A549 (cell line): ENCODE measurements around the gene SMYD4. TPM values are rescaled to one million over a fixed set of nuclear protein-coding genes. Genes with fewer than 3 reads are reported as not detected.

ENCODE experiments used
- ATAC-seq, 2 experiments: fragments of 200-7000 bp in 1 of 2; fragments of >200 bp in 1 of 2; cut with Nextera tagmentation in 1 of 2; cut with Tn5 transposase in 1 of 2; 3 replicates each; pipeline versions ENCODE4 v1.8.0 to v1.9.1; 2018 to 2020; ENCODE audit warnings: mild to moderate bottlenecking in 1 of 2, moderate library complexity in 1 of 2
- CTCF ChIA-PET: fragments of 300-600 bp; sonication (Branson Sonifier 250); formaldehyde crosslinking; extraction: SDS; loops from one replicate; lab custom pipeline; 2021; ENCODE audit warnings: antibody characterized with exemption, inconsistent platforms; lab: Yijun Ruan, JAX
- POLR2A ChIA-PET: fragments of 350-600 bp; formaldehyde crosslinking; extraction: SDS; loops from one replicate; lab custom pipeline; 2021; ENCODE audit warnings: antibody characterized with exemption, inconsistent platforms; lab: Yijun Ruan, JAX
- DNase-seq, 2 experiments: peaks; one replicate each; pipeline versions ENCODE4 v3.0.0 to v3.0.0-alpha.2; 2011 to 2016; ENCODE audit warnings: low read depth in 1 of 2, low spot score in 1 of 2
- FAIRE-seq: peaks from 2 replicates; lab custom pipeline; 2011; peaks lifted over from hg19 to GRCh38; lab: Jason Lieb, UNC
- H3K27ac ChIP-seq, 2 experiments: fragments of >200 bp; sonication (Bioruptor Twin); formaldehyde crosslinking; 3 replicates each; pipeline ENCODE4 v1.5.1; 2016 to 2017
- H3K4me1 ChIP-seq: fragments of >200 bp; sonication (Bioruptor Twin); formaldehyde crosslinking; 3 replicates; pipeline ENCODE4 v1.6.1; 2016
- H3K4me2 ChIP-seq: fragments of >200 bp; sonication (Bioruptor Twin); formaldehyde crosslinking; 3 replicates; pipeline ENCODE4 v1.6.1; 2016
- H3K4me3 ChIP-seq: fragments of >200 bp; sonication (Bioruptor Twin); formaldehyde crosslinking; 3 replicates; pipeline ENCODE4 v1.5.1; 2016
- H3K9me3 ChIP-seq: fragments of >200 bp; sonication (Bioruptor Twin); formaldehyde crosslinking; 3 replicates; pipeline ENCODE4 v1.6.1; 2016
- ATOH8 ChIP-seq: fragments of 250-450 bp; sonication (Bioruptor Pico); IDR thresholded peaks from 2 replicates; pipeline ENCODE4 v1.5.0; 2020; ENCODE audit warnings: low read depth, mild to moderate bottlenecking, moderate library complexity
- BHLHE40 ChIP-seq: IDR thresholded peaks from 2 replicates; pipeline ENCODE4 v1.6.1; 2012; ENCODE audit warnings: low read depth, low read length, inconsistent platforms
- CBX2 ChIP-seq: fragments of 200-600 bp; sonication (generic); IDR thresholded peaks from 2 replicates; pipeline ENCODE4 v1.6.1; 2016; ENCODE audit warnings: low read depth, mild to moderate bottlenecking, borderline replicate concordance
- CEBPB ChIP-seq, 2 experiments: fragments of >200 bp in 1 of 2; sonication (Bioruptor Twin) in 1 of 2; formaldehyde crosslinking in 1 of 2; IDR thresholded peaks; 2 replicates each; pipeline ENCODE4 v1.6.1; 2012 to 2016
- EP300 ChIP-seq, 2 experiments: fragments of >200 bp; sonication (Bioruptor Twin); formaldehyde crosslinking; IDR thresholded peaks; 2 replicates in 1 of 2; 3 replicates in 1 of 2; pipeline ENCODE4 v1.6.1; 2016 to 2017
- FOSL2 ChIP-seq, 2 experiments: fragments of 450-650 bp in 1 of 2; fragments of >200 bp in 1 of 2; sonication (Bioruptor Twin) in 1 of 2; formaldehyde crosslinking; IDR thresholded peaks; 2 replicates each; pipeline versions ENCODE4 v1.5.0 to v1.6.1; 2016 to 2020; ENCODE audit warnings: mild to moderate bottlenecking in 1 of 2, moderate library complexity in 1 of 2
- HES2 ChIP-seq: fragments of >200 bp; sonication (Bioruptor Twin); formaldehyde crosslinking; IDR thresholded peaks from 2 replicates; pipeline ENCODE4 v1.6.1; 2016
- HOXA7 ChIP-seq: fragments of 250-450 bp; sonication (Bioruptor Pico); IDR thresholded peaks from 2 replicates; pipeline ENCODE4 v1.5.0; 2020; ENCODE audit warnings: mild to moderate bottlenecking, moderate library complexity
- HOXB5 ChIP-seq: fragments of 250-450 bp; sonication (Bioruptor Pico); IDR thresholded peaks from 2 replicates; pipeline ENCODE4 v1.5.0; 2020; ENCODE audit warnings: mild to moderate bottlenecking, moderate library complexity
- JUN ChIP-seq, 2 experiments: fragments of >200 bp; sonication (Bioruptor Twin); formaldehyde crosslinking; IDR thresholded peaks; 2 replicates in 1 of 2; 3 replicates in 1 of 2; pipeline ENCODE4 v1.6.1; 2016 to 2017
- KDM1A ChIP-seq: fragments of 200-600 bp; sonication (generic); IDR thresholded peaks from 2 replicates; pipeline ENCODE4 v1.6.1; 2016; ENCODE audit warnings: low read depth, mild to moderate bottlenecking
- MAFK ChIP-seq: fragments of 450-650 bp; IDR thresholded peaks from 2 replicates; pipeline ENCODE4 v1.6.1; 2014; ENCODE audit not compliant: partially characterized antibody
- MAX ChIP-seq: IDR thresholded peaks from 2 replicates; pipeline ENCODE4 v1.6.1; 2012
- MAZ ChIP-seq: fragments of 150-350 bp; IDR thresholded peaks from 2 replicates; pipeline ENCODE4 v1.6.1; 2014; ENCODE audit warnings: antibody characterized with exemption, low read depth, low read length, borderline replicate concordance
- MYC ChIP-seq: IDR thresholded peaks from 2 replicates; pipeline ENCODE4 v1.6.1; 2012; ENCODE audit warnings: mild to moderate bottlenecking, inconsistent platforms, low read length, improper control_type of control experiment, borderline replicate concordance
- NFE2L2 ChIP-seq: fragments of 150-350 bp; conservative IDR thresholded peaks from 2 replicates; pipeline ENCODE4 v1.6.1; 2014; ENCODE audit warnings: low read length
- NR3C1 ChIP-seq: fragments of >200 bp; sonication (Bioruptor Twin); formaldehyde crosslinking; IDR thresholded peaks from 3 replicates; pipeline ENCODE4 v1.6.1; 2017
- PHF8 ChIP-seq: fragments of 200-600 bp; sonication (generic); IDR thresholded peaks from 2 replicates; pipeline ENCODE4 v1.6.1; 2016; ENCODE audit warnings: low read depth, mild to moderate bottlenecking, antibody characterized with exemption, moderate library complexity, borderline replicate concordance
- POLR2A ChIP-seq: IDR thresholded peaks from 2 replicates; pipeline ENCODE4 v1.6.1; 2012; ENCODE audit warnings: mild to moderate bottlenecking, low read length
- RAD21 ChIP-seq, 2 experiments: fragments of >200 bp in 1 of 2; sonication (Bioruptor Twin) in 1 of 2; formaldehyde crosslinking in 1 of 2; IDR thresholded peaks in 1 of 2; conservative IDR thresholded peaks in 1 of 2; 2 replicates in 1 of 2; 3 replicates in 1 of 2; pipeline ENCODE4 v1.6.1; 2012 to 2018; ENCODE audit warnings: inconsistent platforms in 1 of 2
- RCOR1 ChIP-seq: fragments of 150-350 bp; IDR thresholded peaks from 2 replicates; pipeline ENCODE4 v1.6.1; 2014; ENCODE audit warnings: antibody characterized with exemption, low read length, low read depth
- REST ChIP-seq: fragments of 200-600 bp; sonication (generic); IDR thresholded peaks from 2 replicates; pipeline ENCODE4 v1.6.1; 2016; ENCODE audit warnings: antibody characterized with exemption, mild to moderate bottlenecking, moderate library complexity
- RFX5 ChIP-seq: fragments of 450-650 bp; IDR thresholded peaks from 2 replicates; pipeline ENCODE4 v1.7.1; 2014; ENCODE audit warnings: antibody characterized with exemption, mild to moderate bottlenecking, moderate library complexity
- RNF2 ChIP-seq: fragments of 200-600 bp; sonication (generic); IDR thresholded peaks from 2 replicates; pipeline ENCODE4 v1.6.1; 2016; ENCODE audit warnings: low read depth, mild to moderate bottlenecking, antibody characterized with exemption, moderate library complexity, borderline replicate concordance
- USF2 ChIP-seq: fragments of 450-650 bp; IDR thresholded peaks from 2 replicates; pipeline ENCODE4 v1.6.1; 2014; ENCODE audit warnings: antibody characterized with exemption
- ZC3H11A ChIP-seq: fragments of 450-650 bp; IDR thresholded peaks from 2 replicates; pipeline ENCODE4 v1.6.1; 2014; ENCODE audit warnings: antibody characterized with exemption, mild to moderate bottlenecking
- WGBS: methylation state at CpG from one replicate; pipeline ENCODE4 v1.1.6; 2017; ENCODE audit errors: missing lambda C conversion rate; 5-methylcytosine and 5-hydroxymethylcytosine counted together
- polyA plus RNA-seq, 4 experiments: library from polyadenylated mRNA; depleted of rRNA in 3 of 4; stranded (reverse); fragments of >200 nt; fragmentation: RNase III in 1 of 4; extraction: RNeasy Plus Mini Kit Qiagen cat#74134 plus additional on column Dnase treatment in 1 of 4; gene quantifications; 2 replicates in 3 of 4; 3 replicates in 1 of 4; pipeline ENCODE4 v1.2.3, GENCODE V29; 2011 to 2017

Gene SMYD4
- polyA plus RNA-seq, 2 of the 4 experiments (the other 2 are of a cell fraction) = 11.1 to 12.1 TPM

GRCh38 chr17:1796800-1797199, 32.9 kb downstream of the SMYD4 start (continued):
- TF ChIP-seq JUN (IDR thresholded peaks at IDR 0.05) = no peak

GRCh38 chr17:1793447-1793806, 36.3 kb downstream of the SMYD4 start:
- POLR2A ChIA-PET = no interaction called here
- FAIRE-seq (no peak), ATAC-seq (peak; percentile 47 to 62; a peak in 3 of 6 replicates)

GRCh38 chr17:1792495-1793446, 36.9 kb downstream of the SMYD4 start:
- 83% methylated on average over 23 of the region's 23 CpGs for WGBS
- TF ChIP-seq HOXB5 (no peak), RFX5 (no peak), USF2 (no peak), NR3C1 (no peak), RAD21 (conservative IDR thresholded peaks at IDR 0.05 in 1 of 2, IDR thresholded peaks at IDR 0.05 in 1 of 2) (no peak), ZC3H11A (no peak), POLR2A (no peak), BHLHE40 (no peak), EP300 (IDR thresholded peaks at IDR 0.05) (no peak), CBX2 (no peak), NFE2L2 (no peak)

More at GRCh38 chr17:1793447-1793806, 36.3 kb downstream of the SMYD4 start:
- DNase-seq = no peak
- CTCF ChIA-PET = interaction anchor here (0.6 to 2.9 kb wide), 4 partner anchors 9 to 211 kb away, joined by 3 to 12 read pairs (median 4); no protein-coding TSS in a partner anchor
- Histone ChIP-seq H3K9me3 (no peaks in the 10 kb centered on the region), H3K4me3 (no peak overlapping the region), H3K4me2 (no peak overlapping the region), H3K27ac (no peak overlapping the region), H3K4me1 (peaks cover 15% of the 10 kb centered on the region)
- TF ChIP-seq PHF8 (no peak), MYC (no peak), HES2 (no peak), MAX (no peak), RCOR1 (no peak), RNF2 (no peak), BHLHE40 (no peak), MAFK (no peak), CEBPB (IDR thresholded peaks at IDR 0.05) (no peak), REST (no peak), KDM1A (no peak), HOXA7 (no peak), MAZ (no peak), CBX2 (no peak), HOXB5 (no peak), FOSL2 (IDR thresholded peaks at IDR 0.05) (no peak), FOSL2 (CRISPR knock-in tag; IDR thresholded peaks at IDR 0.05) (no peak), ATOH8 (CRISPR knock-in tag) (no peak)
- 84% methylated on average over 1 of the region's 1 CpG for WGBS

More at GRCh38 chr17:1792495-1793446, 36.9 kb downstream of the SMYD4 start:
- no peak; a peak in 1 of 6 replicates for ATAC-seq
- no peak for FAIRE-seq
- no peak for DNase-seq
- POLR2A ChIA-PET = no interaction called here
- no peak overlapping the region for H3K4me3 ChIP-seq
- no peak overlapping the region for H3K27ac ChIP-seq
- H3K9me3 ChIP-seq = no peaks in the 10 kb centered on the region
- H3K4me1 ChIP-seq = peaks cover 21% of the 10 kb centered on the region
- CTCF ChIA-PET = interaction anchor here (0.6 to 2.9 kb wide), 3 partner anchors 9 to 211 kb away, joined by 3 to 12 read pairs (median 6); no protein-coding TSS in a partner anchor
- H3K4me2 ChIP-seq = no peak overlapping the region
